ENCODE results near the gene SLC41A3.
"Not testable (repeated sequence)": the region's sequence is repeated elsewhere in the genome, so short reads cannot be mapped to it uniquely, and the experiment has no call there.

SLC41A3 gene

GRCh38 chr3:126082362-126083137 lies 1.4 kb downstream of the SLC41A3 start:
- no peak for DNase-seq (ENCODE audit: low spot score)

- peak; percentile 70 for DNase-seq (ENCODE audit: low spot score)
Measured at GRCh38 chr3:126081618-126082361, 2.1 kb downstream of the SLC41A3 start.

- no peak for DNase-seq (ENCODE audit: low spot score)
Measured at GRCh38 chr3:126080970-126081369, 3.0 kb downstream of the SLC41A3 start.

GRCh38 chr3:126078866-126079265 lies 5.1 kb downstream of the SLC41A3 start:
- DNase-seq (ENCODE audit: low spot score) = no peak

GRCh38 chr3:126077754-126078153 lies 6.2 kb downstream of the SLC41A3 start:
- no peak for DNase-seq (ENCODE audit: low spot score)

- no peak for DNase-seq (ENCODE audit: low spot score)
Measured at GRCh38 chr3:126076140-126076539, 7.8 kb downstream of the SLC41A3 start.

- DNase-seq (ENCODE audit: low spot score) = no peak
Measured at GRCh38 chr3:126070146-126070545, 13.8 kb downstream of the SLC41A3 start.

- no peak for DNase-seq (ENCODE audit: low spot score)
Measured at GRCh38 chr3:126067959-126068358, 16.0 kb downstream of the SLC41A3 start.

- DNase-seq (ENCODE audit: low spot score) = not testable (repeated sequence)
Measured at GRCh38 chr3:126066676-126067075, 17.2 kb downstream of the SLC41A3 start.

- DNase-seq (ENCODE audit: low spot score) = no peak
Measured at GRCh38 chr3:126065876-126066275, 18.0 kb downstream of the SLC41A3 start.

GRCh38 chr3:126064627-126065258 lies 19.2 kb downstream of the SLC41A3 start:
- no peak for DNase-seq (ENCODE audit: low spot score)

GRCh38 chr3:126063358-126063965 lies 20.5 kb downstream of the SLC41A3 start:
- DNase-seq (ENCODE audit: low spot score) = no peak

GRCh38 chr3:126061301-126062032 lies 22.5 kb downstream of the SLC41A3 start:
- DNase-seq (ENCODE audit: low spot score) = no peak

- DNase-seq (ENCODE audit: low spot score) = no peak
Measured at GRCh38 chr3:126060613-126061145, 23.2 kb downstream of the SLC41A3 start.

- no peak for DNase-seq (ENCODE audit: low spot score)
Measured at GRCh38 chr3:126058666-126059065, 25.3 kb downstream of the SLC41A3 start.

GRCh38 chr3:126057936-126058335 lies 26.0 kb downstream of the SLC41A3 start:
- DNase-seq (ENCODE audit: low spot score) = no peak

GRCh38 chr3:126057501-126057819 lies 26.5 kb downstream of the SLC41A3 start:
- DNase-seq (ENCODE audit: low spot score) = no peak

- no peak for DNase-seq (ENCODE audit: low spot score)
Measured at GRCh38 chr3:126056681-126057500, 27.0 kb downstream of the SLC41A3 start.

- DNase-seq (ENCODE audit: low spot score) = no peak
Measured at GRCh38 chr3:126056088-126056487, 27.8 kb downstream of the SLC41A3 start.

- no peak for DNase-seq (ENCODE audit: low spot score)
Measured at GRCh38 chr3:126054870-126055269, 29.1 kb downstream of the SLC41A3 start.
